Ascending aorta (tissue), 2 donors: ENCODE measurements around the gene NCKAP5. TPM values are rescaled to one million over a fixed set of nuclear protein-coding genes. Genes with fewer than 3 reads are reported as not detected.

Source experiments
- DNase-seq, 2 donors: peaks; one replicate each; pipeline ENCODE4 v3.0.0-alpha.2; 2019; ENCODE audit warnings: low spot score in 2 of 2
- H3K27ac ChIP-seq, 2 donors: fragments of 200-600 bp; sonication (generic); one replicate each; pipeline ENCODE4 v1.5.1; 2016 to 2017; ENCODE audit warnings: mild to moderate bottlenecking in 1 of 2
- H3K27me3 ChIP-seq: fragments of 200-600 bp; sonication (generic); one replicate; pipeline ENCODE4 v1.5.1; 2017
- H3K36me3 ChIP-seq, 2 donors: fragments of 200-600 bp; sonication (generic); one replicate each; pipeline ENCODE4 v1.5.1; 2016
- H3K4me1 ChIP-seq, 2 donors: fragments of 200-600 bp; sonication (generic); one replicate each; pipeline ENCODE4 v1.5.1; 2016 to 2017; ENCODE audit warnings: mild to moderate bottlenecking in 1 of 2
- H3K4me3 ChIP-seq, 2 donors: fragments of 200-600 bp; sonication (generic); one replicate each; pipeline ENCODE4 v1.5.1; 2016 to 2017; ENCODE audit warnings: mild to moderate bottlenecking in 1 of 2
- H3K9me3 ChIP-seq, 2 donors: fragments of 200-600 bp; sonication (generic); one replicate each; pipeline ENCODE4 v1.5.1; 2016
- intact Hi-C: fragments of 100-400 bp; cut with DNase I; formaldehyde crosslinking; loops from one replicate; pipeline ENCODE4 v1.15.1; 2023
- total RNA-seq: library from RNA; depleted of rRNA; stranded (reverse); fragments of >200 nt; gene quantifications from one replicate; pipeline ENCODE4 v1.1.0, GENCODE V29; 2016
- TF ChIP-seq, protein P1 (sequence below), 3 experiments: fragments of 200-600 bp in 2 of 3; fragments of 450-650 bp in 1 of 3; sonication (generic) in 2 of 3; IDR thresholded peaks; one replicate each; pipeline ENCODE4 v1.5.1; 2016 to 2019; ENCODE audit warnings: antibody characterized with exemption in 3 of 3, mild to moderate bottlenecking in 1 of 3, moderate library complexity in 1 of 3

Gene NCKAP5
- total RNA-seq, 1 donor from 2014 or later = 0.75 TPM

DNA sequence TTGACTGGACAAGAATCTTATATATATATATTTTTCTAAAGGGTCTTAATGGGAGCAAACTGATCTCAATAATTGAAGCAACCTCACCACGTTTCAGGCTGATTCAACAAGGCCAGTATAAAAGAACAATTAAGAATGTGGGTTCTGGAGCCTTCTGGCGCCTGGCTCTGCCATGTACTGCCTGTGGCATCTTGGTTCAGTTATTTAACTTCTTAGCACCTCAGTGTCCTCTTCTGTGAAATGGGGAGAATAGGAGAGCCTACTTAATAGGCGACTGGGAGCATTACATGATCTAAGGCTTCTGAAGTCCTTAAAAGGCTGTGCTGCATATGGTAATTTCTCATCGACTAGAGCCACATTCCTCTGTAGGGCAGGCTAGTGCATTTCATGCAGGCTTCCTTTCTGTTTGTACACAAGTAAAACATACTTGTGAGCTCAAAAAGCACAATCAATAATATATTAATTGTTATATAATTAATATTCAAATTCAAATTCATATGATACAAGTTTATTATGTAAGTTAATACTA, 779.9 kb downstream of the NCKAP5 start:
- no peaks in the 10 kb centered on the region for H3K36me3 ChIP-seq
- no peak overlapping the region for H3K4me3 ChIP-seq
- no peak overlapping the region for H3K27ac ChIP-seq
- TF ChIP-seq, protein P1, sequence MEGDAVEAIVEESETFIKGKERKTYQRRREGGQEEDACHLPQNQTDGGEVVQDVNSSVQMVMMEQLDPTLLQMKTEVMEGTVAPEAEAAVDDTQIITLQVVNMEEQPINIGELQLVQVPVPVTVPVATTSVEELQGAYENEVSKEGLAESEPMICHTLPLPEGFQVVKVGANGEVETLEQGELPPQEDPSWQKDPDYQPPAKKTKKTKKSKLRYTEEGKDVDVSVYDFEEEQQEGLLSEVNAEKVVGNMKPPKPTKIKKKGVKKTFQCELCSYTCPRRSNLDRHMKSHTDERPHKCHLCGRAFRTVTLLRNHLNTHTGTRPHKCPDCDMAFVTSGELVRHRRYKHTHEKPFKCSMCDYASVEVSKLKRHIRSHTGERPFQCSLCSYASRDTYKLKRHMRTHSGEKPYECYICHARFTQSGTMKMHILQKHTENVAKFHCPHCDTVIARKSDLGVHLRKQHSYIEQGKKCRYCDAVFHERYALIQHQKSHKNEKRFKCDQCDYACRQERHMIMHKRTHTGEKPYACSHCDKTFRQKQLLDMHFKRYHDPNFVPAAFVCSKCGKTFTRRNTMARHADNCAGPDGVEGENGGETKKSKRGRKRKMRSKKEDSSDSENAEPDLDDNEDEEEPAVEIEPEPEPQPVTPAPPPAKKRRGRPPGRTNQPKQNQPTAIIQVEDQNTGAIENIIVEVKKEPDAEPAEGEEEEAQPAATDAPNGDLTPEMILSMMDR (IDR thresholded peaks at IDR 0.05) = no peak
- no peak for DNase-seq
- H3K27me3 ChIP-seq = no peaks in the 10 kb centered on the region
- H3K4me1 ChIP-seq = no peaks in the 10 kb centered on the region
- intact Hi-C loops = no loop called here
- H3K9me3 ChIP-seq = no peaks in the 10 kb centered on the region

DNA sequence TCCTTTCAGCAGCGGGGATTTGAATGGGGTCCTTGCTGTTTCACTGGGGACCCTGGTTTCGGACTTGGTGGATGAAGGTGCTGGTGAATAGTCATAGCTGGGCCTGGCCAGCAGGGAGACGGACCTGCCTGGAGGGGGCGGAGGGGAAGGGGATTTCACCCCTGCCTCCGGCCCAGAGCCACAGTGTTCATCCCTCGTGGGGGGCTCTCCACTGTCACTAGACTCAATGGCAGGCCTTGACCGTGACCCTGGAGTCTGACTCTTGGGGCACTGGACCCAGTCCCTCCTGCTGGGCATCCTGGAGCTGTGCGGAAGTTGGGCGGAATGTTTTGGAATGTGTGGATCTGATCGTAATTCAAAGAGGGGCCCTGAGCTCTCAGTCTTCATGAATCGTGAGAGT, 784.4 kb downstream of the NCKAP5 start:
- Histone ChIP-seq H3K4me3 (no peak overlapping the region), H3K27ac (no peak overlapping the region), H3K9me3 (no peaks in the 10 kb centered on the region), H3K27me3 (no peaks in the 10 kb centered on the region), H3K36me3 (no peaks in the 10 kb centered on the region), H3K4me1 (no peaks in the 10 kb centered on the region)
- TF ChIP-seq, protein P1 (IDR thresholded peaks at IDR 0.05) = no peak
- intact Hi-C loops = no loop called here
- no peak for DNase-seq

DNA sequence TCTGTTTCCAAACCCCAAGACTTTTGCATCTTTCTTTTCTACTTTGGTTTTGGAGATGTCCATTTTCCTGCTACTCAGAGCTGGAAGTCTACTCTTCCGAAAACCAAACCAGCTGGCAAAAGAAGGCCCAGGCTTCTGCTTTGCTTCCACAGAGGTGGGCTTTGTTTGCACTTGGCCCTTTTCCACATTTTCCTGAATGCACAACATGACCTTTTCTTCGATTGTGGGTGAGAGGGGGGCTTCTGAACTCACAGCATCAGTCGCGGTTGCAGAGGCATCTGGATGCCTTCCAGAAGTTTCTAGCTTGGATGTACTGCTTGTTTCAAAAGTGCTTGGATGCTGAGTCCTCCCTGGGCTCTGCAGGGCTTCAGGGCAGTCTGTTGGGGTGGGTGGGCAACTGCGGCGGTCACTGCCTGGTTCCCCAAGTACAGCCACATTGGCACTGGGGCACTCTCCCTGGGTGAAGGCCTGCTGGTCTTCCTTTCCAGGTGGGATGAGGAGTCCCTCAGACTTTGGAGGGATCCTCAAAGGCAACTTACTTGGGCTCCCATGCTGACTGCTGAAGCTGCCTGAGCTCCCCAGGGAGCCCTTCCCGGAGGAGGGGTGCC, 786.0 kb downstream of the NCKAP5 start:
- H3K4me1 ChIP-seq = no peaks in the 10 kb centered on the region
- H3K27me3 ChIP-seq = no peaks in the 10 kb centered on the region
- H3K36me3 ChIP-seq = no peaks in the 10 kb centered on the region
- intact Hi-C loops = no loop called here
- H3K9me3 ChIP-seq = no peaks in the 10 kb centered on the region
- H3K27ac ChIP-seq = no peak overlapping the region
- DNase-seq = no peak
- TF ChIP-seq, protein P1 (IDR thresholded peaks at IDR 0.05) = no peak
- no peak overlapping the region for H3K4me3 ChIP-seq

DNA sequence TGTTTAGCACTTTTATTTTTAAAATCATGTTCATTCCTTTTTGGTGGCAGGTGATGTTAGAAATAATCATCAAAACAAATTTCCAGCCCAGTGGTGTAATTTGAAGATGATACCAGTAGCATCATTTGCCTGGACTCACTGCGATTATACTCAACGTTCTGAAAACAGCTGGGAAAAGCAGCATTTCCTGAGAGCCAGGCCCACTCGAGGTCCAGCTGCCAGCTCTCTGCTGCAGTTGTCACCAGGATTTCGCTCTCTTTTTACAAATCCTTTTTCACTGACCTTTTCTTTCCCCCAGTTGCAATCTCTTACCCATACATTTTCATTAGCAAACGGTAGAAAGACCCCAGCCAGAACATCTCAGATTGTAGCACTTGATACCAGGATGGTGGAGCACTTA, 787.6 kb downstream of the NCKAP5 start:
- Histone ChIP-seq H3K4me1 (no peaks in the 10 kb centered on the region), H3K27me3 (no peaks in the 10 kb centered on the region), H3K36me3 (no peaks in the 10 kb centered on the region), H3K4me3 (no peak overlapping the region), H3K27ac (no peak overlapping the region), H3K9me3 (no peaks in the 10 kb centered on the region)
- DNase-seq = no peak
- intact Hi-C loops = no loop called here
- TF ChIP-seq, protein P1 (IDR thresholded peaks at IDR 0.05) = no peak

DNA sequence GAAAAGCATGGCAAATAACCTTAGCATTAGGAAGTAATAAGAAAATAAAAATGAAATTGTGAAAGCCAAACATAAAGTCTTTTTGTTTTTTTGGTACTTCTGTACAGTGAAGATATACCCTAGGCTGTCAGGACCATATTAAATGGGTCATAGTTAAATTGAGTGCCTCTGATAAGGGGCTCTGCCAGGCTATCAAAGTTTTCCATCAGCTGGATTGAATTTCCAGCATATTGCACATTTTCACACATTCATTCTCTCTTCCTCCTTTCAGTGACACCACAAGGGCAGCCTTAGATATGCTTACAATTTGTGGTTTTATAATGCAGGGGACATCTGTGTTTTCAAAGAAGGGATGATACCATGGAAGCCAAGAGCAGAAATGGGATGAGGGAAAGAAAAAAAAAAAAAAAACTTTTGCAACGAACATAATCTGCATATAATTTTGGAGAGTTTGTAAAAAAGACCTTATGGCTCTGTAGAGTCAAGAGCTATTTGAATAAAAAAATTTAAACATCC, 789.0 kb downstream of the NCKAP5 start:
- Histone ChIP-seq H3K27ac (no peak overlapping the region), H3K4me3 (no peak overlapping the region), H3K36me3 (no peaks in the 10 kb centered on the region), H3K9me3 (no peaks in the 10 kb centered on the region), H3K4me1 (no peaks in the 10 kb centered on the region), H3K27me3 (no peaks in the 10 kb centered on the region)
- intact Hi-C loops = no loop called here
- DNase-seq = no peak
- TF ChIP-seq, protein P1 (IDR thresholded peaks at IDR 0.05) = no peak
